Coronary artery (tissue), 2 donors: ENCODE data around the gene SMIM5.
A peak's percentile ranks its signal among the peaks of the same experiment; 100 is the strongest.

ENCODE experiments used
- DNase-seq: peaks from one replicate; pipeline ENCODE4 v3.0.0-alpha.2; 2017; ENCODE audit warnings: low spot score
- H3K27ac ChIP-seq, 2 donors: fragments of 200-600 bp; sonication (generic); one replicate each; pipeline ENCODE4 v1.5.1; 2016 to 2019
- H3K4me3 ChIP-seq: fragments of 200-600 bp; sonication (generic); 2 replicates; pipeline ENCODE4 v1.5.1; 2016; ENCODE audit warnings: mild to moderate bottlenecking, moderate library complexity
- TF ChIP-seq, protein P1 (sequence below): fragments of 200-600 bp; sonication (generic); IDR thresholded peaks from one replicate; pipeline ENCODE4 v1.5.1; 2019; ENCODE audit warnings: antibody characterized with exemption

Gene SMIM5

DNA sequence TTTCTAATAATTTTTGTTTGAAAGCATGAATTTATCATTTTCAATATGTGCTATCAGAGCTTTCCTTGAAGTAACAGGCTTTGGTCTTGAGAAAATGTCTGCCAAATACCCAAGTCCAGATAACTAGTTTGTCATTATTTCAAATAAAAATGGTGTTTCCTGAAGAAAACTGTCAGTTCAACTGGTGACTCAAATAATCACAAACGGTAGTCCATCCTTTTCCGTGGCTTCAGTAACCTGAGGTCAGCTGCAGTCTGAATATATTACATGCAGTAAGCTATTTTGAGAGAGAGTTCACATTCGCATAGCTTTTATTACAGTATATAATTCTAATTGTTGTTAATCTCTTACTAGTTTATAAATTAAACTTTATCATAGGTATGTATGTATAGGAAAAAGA is 43.2 kb downstream of the SMIM5 start:
- TF ChIP-seq, protein P1, sequence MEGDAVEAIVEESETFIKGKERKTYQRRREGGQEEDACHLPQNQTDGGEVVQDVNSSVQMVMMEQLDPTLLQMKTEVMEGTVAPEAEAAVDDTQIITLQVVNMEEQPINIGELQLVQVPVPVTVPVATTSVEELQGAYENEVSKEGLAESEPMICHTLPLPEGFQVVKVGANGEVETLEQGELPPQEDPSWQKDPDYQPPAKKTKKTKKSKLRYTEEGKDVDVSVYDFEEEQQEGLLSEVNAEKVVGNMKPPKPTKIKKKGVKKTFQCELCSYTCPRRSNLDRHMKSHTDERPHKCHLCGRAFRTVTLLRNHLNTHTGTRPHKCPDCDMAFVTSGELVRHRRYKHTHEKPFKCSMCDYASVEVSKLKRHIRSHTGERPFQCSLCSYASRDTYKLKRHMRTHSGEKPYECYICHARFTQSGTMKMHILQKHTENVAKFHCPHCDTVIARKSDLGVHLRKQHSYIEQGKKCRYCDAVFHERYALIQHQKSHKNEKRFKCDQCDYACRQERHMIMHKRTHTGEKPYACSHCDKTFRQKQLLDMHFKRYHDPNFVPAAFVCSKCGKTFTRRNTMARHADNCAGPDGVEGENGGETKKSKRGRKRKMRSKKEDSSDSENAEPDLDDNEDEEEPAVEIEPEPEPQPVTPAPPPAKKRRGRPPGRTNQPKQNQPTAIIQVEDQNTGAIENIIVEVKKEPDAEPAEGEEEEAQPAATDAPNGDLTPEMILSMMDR = no peak
- H3K4me3 ChIP-seq = no peak overlapping the region
- no peak overlapping the region for H3K27ac ChIP-seq
- DNase-seq = no peak

DNA sequence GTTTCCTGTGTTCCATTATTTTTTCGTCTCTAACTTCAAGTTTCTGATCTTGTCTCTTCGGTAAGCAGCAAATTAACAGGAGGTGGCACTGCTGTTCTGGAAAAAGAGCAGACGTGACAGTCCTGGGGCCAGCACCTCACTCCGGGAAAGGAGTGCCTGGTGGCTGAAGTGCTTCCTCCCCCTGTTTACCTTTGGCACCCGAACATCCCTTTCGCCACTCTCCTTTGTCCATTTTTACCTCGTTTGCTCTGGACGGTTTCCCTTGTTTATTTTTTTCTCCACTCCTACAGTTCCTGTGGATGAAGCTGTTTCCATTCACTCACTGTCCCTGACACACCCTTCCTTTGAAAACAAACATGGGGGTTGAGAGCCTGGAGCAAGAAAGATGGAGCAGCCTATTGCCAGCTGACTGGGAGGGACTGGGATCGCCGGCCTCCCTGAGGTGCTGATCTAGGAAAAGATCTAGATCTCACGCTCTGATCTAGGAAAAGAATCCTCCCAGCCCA is 46.5 kb downstream of the SMIM5 start:
- Histone ChIP-seq H3K4me3 (no peak overlapping the region), H3K27ac (peak overlapping the region in 1 of 2 donors; percentile 50)
- TF ChIP-seq, protein P1 = no peak
- no peak for DNase-seq

DNA sequence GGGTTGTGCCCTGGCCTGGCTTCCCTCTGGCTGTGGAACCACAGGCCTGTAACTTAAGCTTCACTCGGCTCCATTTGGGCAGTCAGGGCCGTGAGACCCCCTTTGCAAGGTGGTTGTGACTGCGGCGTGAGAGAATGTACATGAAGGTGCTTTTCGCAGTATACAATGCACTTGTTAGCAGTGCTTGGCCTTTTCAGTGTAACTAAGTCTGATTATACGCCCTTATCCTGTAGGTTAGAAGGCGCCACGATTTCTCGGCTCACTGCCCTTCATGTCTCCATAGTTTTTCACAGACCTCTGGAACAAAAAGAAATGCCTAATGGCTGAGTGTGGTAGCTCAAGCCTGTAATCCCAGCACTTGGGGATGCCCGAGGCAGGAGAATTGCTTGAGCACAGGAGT is 47.2 kb downstream of the SMIM5 start:
- DNase-seq = no peak
- no peak overlapping the region for H3K4me3 ChIP-seq
- peak overlapping the region in 1 of 2 donors; percentile 48 for H3K27ac ChIP-seq
- TF ChIP-seq, protein P1 = no peak

DNA sequence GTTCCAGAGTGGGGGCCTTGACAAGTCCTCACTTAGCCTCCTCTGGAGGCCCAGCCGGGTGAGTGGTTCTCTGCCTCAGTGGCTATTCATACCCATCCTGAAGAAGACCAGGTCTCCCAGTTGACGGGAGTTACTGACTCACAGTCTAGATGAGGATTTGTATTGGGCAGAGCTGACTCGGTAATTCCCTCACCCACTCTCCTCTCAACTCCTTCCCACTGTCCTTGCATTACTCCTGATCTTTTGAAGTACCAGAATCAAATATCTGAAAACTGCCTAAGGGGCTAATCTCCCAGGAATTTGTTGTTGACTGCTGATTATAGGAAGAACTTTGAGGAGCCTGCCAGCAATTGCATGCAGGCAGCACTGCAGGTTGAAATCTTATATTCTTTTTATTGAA is 48.1 kb downstream of the SMIM5 start:
- Histone ChIP-seq H3K4me3 (no peak overlapping the region), H3K27ac (peak overlapping the region in 1 of 2 donors; percentile 48)
- TF ChIP-seq, protein P1 = no peak
- DNase-seq = no peak

DNA sequence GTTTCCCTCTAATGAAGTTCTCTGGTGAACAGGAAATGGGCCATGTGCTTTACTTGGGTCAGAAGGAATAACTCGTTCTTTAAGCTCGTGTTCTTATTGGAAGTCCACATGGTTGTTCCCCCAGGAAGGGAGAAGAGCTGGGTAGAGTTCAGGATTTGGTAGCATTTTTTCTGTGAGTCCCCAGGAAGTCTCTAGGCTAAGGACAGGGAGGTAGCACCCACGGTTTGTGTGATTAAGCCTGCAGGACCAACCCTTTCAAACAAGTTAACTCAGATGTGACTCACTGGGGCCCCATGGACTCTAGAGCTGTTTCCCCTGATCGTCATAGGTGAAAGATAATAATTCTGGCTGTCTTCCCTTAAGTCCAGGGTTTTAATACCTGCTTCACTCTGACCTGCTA is 50.3 kb downstream of the SMIM5 start:
- H3K27ac ChIP-seq = peak overlapping the region in 1 of 2 donors; percentile 50
- TF ChIP-seq, protein P1 = no peak
- DNase-seq = no peak
- no peak overlapping the region for H3K4me3 ChIP-seq

DNA sequence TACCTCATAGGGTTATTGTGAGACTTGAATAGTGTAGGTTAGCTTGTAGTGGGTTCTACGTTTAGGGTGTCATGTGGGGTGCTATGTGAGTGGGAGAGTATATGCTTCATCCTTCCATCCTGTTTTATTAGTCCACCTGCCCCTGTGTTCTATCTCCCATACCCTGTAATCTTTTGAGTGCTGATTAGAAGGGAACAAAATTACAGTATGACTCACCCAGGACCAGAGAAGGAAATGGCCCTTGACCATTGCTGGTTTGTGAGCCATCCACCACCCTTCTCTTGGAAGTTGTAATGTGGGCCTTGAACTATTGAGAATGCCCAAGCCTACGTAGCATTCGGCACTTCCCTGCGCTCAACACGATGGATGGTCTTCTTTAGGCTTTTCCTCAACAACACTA is 51.0 kb downstream of the SMIM5 start:
- TF ChIP-seq, protein P1 = no peak
- no peak for DNase-seq
- Histone ChIP-seq H3K4me3 (no peak overlapping the region), H3K27ac (peak overlapping the region in 1 of 2 donors; percentile 50)

DNA sequence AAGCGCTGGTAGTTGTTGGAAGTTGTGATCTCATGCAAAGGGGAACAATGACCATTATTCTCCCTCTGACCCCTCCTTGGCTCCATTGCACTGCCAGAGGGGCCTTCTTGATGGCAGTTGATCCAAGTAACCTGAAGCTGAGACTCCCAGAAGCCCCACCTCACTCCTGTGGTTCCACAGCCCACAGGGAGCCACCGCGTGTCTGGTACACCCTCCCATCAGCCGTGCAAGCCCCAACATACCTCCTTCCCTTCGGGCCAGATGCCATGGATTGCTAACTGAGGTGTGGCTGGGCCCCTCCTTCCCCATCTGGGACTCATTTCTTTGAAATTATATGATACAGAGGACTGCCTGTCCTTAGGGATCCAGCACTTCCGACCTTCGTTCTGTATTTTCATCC is 51.7 kb downstream of the SMIM5 start:
- H3K27ac ChIP-seq = peak overlapping the region in 1 of 2 donors; percentile 50
- TF ChIP-seq, protein P1 = no peak
- no peak overlapping the region for H3K4me3 ChIP-seq
- DNase-seq = no peak
